IMR-90 (cell line): ENCODE data around the gene TACR2.

ENCODE experiments used
- BHLHE40 ChIP-seq: fragments of 150-350 bp; IDR thresholded peaks from 2 replicates; pipeline ENCODE4 v1.6.1; 2016; ENCODE audit warnings: mild to moderate bottlenecking, low read depth, low read length
- CEBPB ChIP-seq: IDR thresholded peaks from 2 replicates; pipeline ENCODE4 v1.6.1; 2012; ENCODE audit warnings: low read depth, low read length, improper control_type of control experiment
- CTCF ChIP-seq: conservative IDR thresholded peaks from 2 replicates; pipeline ENCODE4 v1.5.1; 2012; ENCODE audit warnings: mild to moderate bottlenecking, low read depth, low read length, improper control_type of control experiment
- ELK1 ChIP-seq: fragments of 150-350 bp; IDR thresholded peaks from 2 replicates; pipeline ENCODE4 v1.6.1; 2016; ENCODE audit warnings: low read depth, mild to moderate bottlenecking, low read length, moderate library complexity, borderline replicate concordance
- FOS ChIP-seq: fragments of 150-350 bp; IDR thresholded peaks from 2 replicates; pipeline ENCODE4 v1.6.1; 2016; ENCODE audit warnings: low read depth, low read length
- POLR2A ChIP-seq: IDR thresholded peaks from 2 replicates; pipeline ENCODE4 v1.6.1; 2012; ENCODE audit warnings: mild to moderate bottlenecking, low read depth, low read length
- RAD21 ChIP-seq: IDR thresholded peaks from 2 replicates; pipeline ENCODE4 v1.6.1; 2012; ENCODE audit warnings: low read length, improper control_type of control experiment
- RCOR1 ChIP-seq: IDR thresholded peaks from 2 replicates; pipeline ENCODE4 v1.6.1; 2012; ENCODE audit warnings: mild to moderate bottlenecking, low read length, improper control_type of control experiment; ENCODE audit not compliant: insufficient replicate concordance
- RFX5 ChIP-seq: IDR thresholded peaks from 2 replicates; pipeline ENCODE4 v1.8.0; 2012; ENCODE audit warnings: low read depth, mild to moderate bottlenecking, low read length, moderate library complexity
- SMC3 ChIP-seq: fragments of 150-350 bp; IDR thresholded peaks from 2 replicates; pipeline ENCODE4 v1.6.1; 2016; ENCODE audit warnings: low read depth, mild to moderate bottlenecking, antibody characterized with exemption, low read length, moderate library complexity
- USF2 ChIP-seq: fragments of 150-350 bp; IDR thresholded peaks from 2 replicates; pipeline ENCODE4 v1.6.1; 2017; ENCODE audit warnings: mild to moderate bottlenecking, antibody characterized with exemption, low read length, low read depth

GRCh38 chr10:69359148-69359547 is 57.6 kb downstream of the TACR2 start:
- no peak for TF ChIP-seq FOS
- no peak for TF ChIP-seq BHLHE40
- no peak for TF ChIP-seq CTCF
- no peak for TF ChIP-seq SMC3
- no peak for TF ChIP-seq RCOR1
- TF ChIP-seq ELK1 = no peak
- no peak for TF ChIP-seq POLR2A
- no peak for TF ChIP-seq RAD21
- TF ChIP-seq USF2 = no peak
- peak; percentile 75 for TF ChIP-seq CEBPB
- TF ChIP-seq RFX5 = no peak
